Measurements from ENCODE around the gene RRAGD. TPM values are rescaled to one million over a fixed set of nuclear protein-coding genes. Genes with fewer than 3 reads are reported as not detected.

RRAGD gene
- total and polyA plus RNA-seq, 2 of the 8 experiments (the other 6 are each of a cell fraction or from before 2014, with no cell fraction given): 7.2 to 30.8 TPM

GRCh38 chr6:89357390-89357789, 54.7 kb downstream of the RRAGD start:
- no peak overlapping the region for H2BK5ac ChIP-seq (ENCODE audit: low read depth, low read length)
- H3K4me3 ChIP-seq (ENCODE audit: extremely low read depth in 1 of 4, insufficient read depth in 2 of 4, low read depth in 3 of 4, low read length in 4 of 4): no peak overlapping the region
- H3K79me1 ChIP-seq (ENCODE audit: low read depth, low read length): no peaks in the 10 kb centered on the region
- CTCF ChIA-PET (ENCODE audit: partially characterized antibody): interaction anchor here (0.9 to 15.3 kb wide), 6 partner anchors 8 to 18 kb away, joined by 3 to 130 read pairs (median 4); no protein-coding TSS in a partner anchor
- H3K27ac ChIP-seq (ENCODE audit: low read depth, low read length): no peak overlapping the region
- no peaks in the 10 kb centered on the region; the same call in 1 of the 2 replicates for H3K23me2 ChIP-seq (ENCODE audit: low read depth, low read length)
- no peak overlapping the region for H3K9ac ChIP-seq (replicated peaks in 1 of 4; ENCODE audit: extremely low read depth in 1 of 4, low read depth in 3 of 4, low read length in 3 of 4)
- H4K8ac ChIP-seq (ENCODE audit: extremely low read depth, insufficient read depth, low read length): no peak overlapping the region
- no peak overlapping the region for H2BK12ac ChIP-seq (ENCODE audit: low read depth, low read length)
- H2BK20ac ChIP-seq (ENCODE audit: low read length): no peak overlapping the region
- no peaks in the 10 kb centered on the region for H4K20me1 ChIP-seq (replicated peaks in 1 of 2; ENCODE audit: control insufficient read depth in 1 of 2, insufficient read depth in 2 of 2, low read length in 2 of 2)
- 76% methylated on average over 3 of the region's 3 CpGs; no CpG with 5 or more reads in 1 of the 2 experiments for WGBS, 2 experiments (ENCODE audit: extremely low coverage in 1 of 2, insufficient coverage in 1 of 2, insufficient read length in 1 of 2, insufficient replicate concordance in 2 of 2, low coverage in 1 of 2, low lambda C conversion rate in 2 of 2, missing lambda C conversion rate in 1 of 2)
- H3K14ac ChIP-seq (ENCODE audit: insufficient read length): no peak overlapping the region
- H2BK120ac ChIP-seq (replicated peaks; ENCODE audit: low read depth, low read length): no peak overlapping the region
- no peaks in the 10 kb centered on the region for H3K79me2 ChIP-seq (ENCODE audit: control insufficient read depth in 1 of 2, insufficient read depth in 2 of 2, low read length in 2 of 2)
- H4K91ac ChIP-seq (replicated peaks; ENCODE audit: insufficient read length, low read length): no peak overlapping the region
- H3K4ac ChIP-seq (replicated peaks; ENCODE audit: insufficient read length, low read depth, low read length): no peak overlapping the region
- peaks cover 0 to 4% (median 0%) of the 10 kb centered on the region in 4 experiments; a peak in 1 of 7 replicates for H3K4me1 ChIP-seq (replicated peaks in 1 of 4; ENCODE audit: control insufficient read depth in 3 of 4, insufficient read depth in 4 of 4, low read length in 3 of 4)
- H3K56ac ChIP-seq (replicated peaks; ENCODE audit: insufficient read length, low read depth, low read length): no peak overlapping the region
- POLR2A ChIA-PET (ENCODE audit: partially characterized antibody): interaction anchor here (1.0 to 2.3 kb wide), 2 partner anchors 9 to 53 kb away, joined by 3 to 6 read pairs; no protein-coding TSS in a partner anchor
- no peak overlapping the region for H2AFZ ChIP-seq (ENCODE audit: low read length)
- no peak overlapping the region for H3K4me2 ChIP-seq (ENCODE audit: insufficient read depth in 1 of 2, low read depth in 2 of 2, low read length in 2 of 2)
- H3K23ac ChIP-seq (ENCODE audit: insufficient read length): no peak overlapping the region
- DNase-seq (ENCODE audit: low read depth in 1 of 2, low spot score in 2 of 2) (no peak), FAIRE-seq (no peak)
- H3K27me3 ChIP-seq (replicated peaks in 1 of 4; ENCODE audit: control insufficient read depth in 3 of 4, extremely low read depth in 1 of 4, insufficient read depth in 3 of 4, low read length in 3 of 4): no peaks in the 10 kb centered on the region; a peak in 1 of 7 replicates
- H3K36me3 ChIP-seq (ENCODE audit: control insufficient read depth in 2 of 4, insufficient read depth in 4 of 4, low read length in 3 of 4): no peaks in the 10 kb centered on the region
- H3K18ac ChIP-seq (ENCODE audit: extremely low read depth, low read length): no peak overlapping the region
- no peak overlapping the region for H2AK5ac ChIP-seq (ENCODE audit: low read depth, low read length)
- H3K9me3 ChIP-seq (ENCODE audit: insufficient read depth in 2 of 2, low read depth in 1 of 2, low read length in 1 of 2): no peaks in the 10 kb centered on the region
- H4K5ac ChIP-seq (ENCODE audit: insufficient read length, low read depth, low read length): no peak overlapping the region
- H2BK15ac ChIP-seq (ENCODE audit: low read length): no peak overlapping the region
- no peak for TF ChIP-seq HDAC2 (IDR thresholded peaks at IDR 0.05; ENCODE audit: borderline replicate concordance in 1 of 2, low read depth in 2 of 2, low read length in 2 of 2)
- no peak for TF ChIP-seq ZNF274 (IDR thresholded peaks at IDR 0.05; ENCODE audit: borderline replicate concordance, extremely low read depth, low read length)
- TF ChIP-seq USF2 (IDR thresholded peaks at IDR 0.05; ENCODE audit: low read length): no peak
- no peak for TF ChIP-seq RXRA (IDR thresholded peaks at IDR 0.05; ENCODE audit: insufficient read depth, low read depth, low read length)
- no peak for TF ChIP-seq JUN (IDR thresholded peaks at IDR 0.05; ENCODE audit: low read depth, low read length)
- TF ChIP-seq EZH2 (IDR thresholded peaks at IDR 0.05; ENCODE audit: low read depth, low read length, severe bottlenecking): no peak
- TF ChIP-seq CREB1 (IDR thresholded peaks at IDR 0.05): no peak
- no peak for TF ChIP-seq SIN3A (conservative IDR thresholded peaks at IDR 0.05 in 1 of 2, IDR thresholded peaks at IDR 0.05 in 1 of 2; ENCODE audit: low read depth in 1 of 2, low read length in 2 of 2)
- TF ChIP-seq KDM1A (IDR thresholded peaks at IDR 0.05; ENCODE audit: borderline replicate concordance, low read length): no peak
- TF ChIP-seq CTBP2 (IDR thresholded peaks at IDR 0.05; ENCODE audit: borderline replicate concordance, insufficient read depth, insufficient read length, low read length): no peak
- no peak for TF ChIP-seq TEAD4 (IDR thresholded peaks at IDR 0.05; ENCODE audit: low read depth, low read length)
- no peak for TF ChIP-seq SRF (IDR thresholded peaks at IDR 0.05; ENCODE audit: low read depth, low read length)
